BLaER1 (cell line): ENCODE data around the gene PLCB4.

Experiments used
- H3K27ac ChIP-seq: shearing (Covaris generic); formaldehyde crosslinking; 2 replicates; pipeline ENCODE4 v1.8.1; 2022
- H3K27me3 ChIP-seq: shearing (Covaris generic); formaldehyde crosslinking; 2 replicates; pipeline ENCODE4 v1.8.1; 2022
- H3K36me3 ChIP-seq: shearing (Covaris generic); formaldehyde crosslinking; 2 replicates; pipeline ENCODE4 v1.8.1; 2022
- H3K4me1 ChIP-seq: shearing (Covaris generic); formaldehyde crosslinking; 2 replicates; pipeline ENCODE4 v1.8.1; 2022
- H3K4me2 ChIP-seq: shearing (Covaris generic); formaldehyde crosslinking; 2 replicates; pipeline ENCODE4 v1.8.1; 2022
- H3K4me3 ChIP-seq: shearing (Covaris generic); formaldehyde crosslinking; 2 replicates; pipeline ENCODE4 v1.8.1; 2022
- H3K9ac ChIP-seq: shearing (Covaris generic); formaldehyde crosslinking; 2 replicates; pipeline ENCODE4 v1.8.1; 2022
- H3K9me3 ChIP-seq: shearing (Covaris generic); formaldehyde crosslinking; 2 replicates; pipeline ENCODE4 v1.8.1; 2022
- H4K20me1 ChIP-seq: shearing (Covaris generic); formaldehyde crosslinking; 2 replicates; pipeline ENCODE4 v1.8.1; 2022
- Cebpa-rat ChIP-seq: shearing (Covaris generic); IDR thresholded peaks from 2 replicates; pipeline ENCODE4 v1.8.1; 2022

The PLCB4 gene

GRCh38 chr20:9287826-9288225, 218.9 kb downstream of the PLCB4 start:
- Histone ChIP-seq H3K4me1 (no peaks in the 10 kb centered on the region), H3K9ac (no peak overlapping the region), H3K4me2 (no peak overlapping the region), H3K9me3 (no peaks in the 10 kb centered on the region), H3K36me3 (no peaks in the 10 kb centered on the region), H3K4me3 (no peak overlapping the region), H3K27me3 (no peaks in the 10 kb centered on the region), H3K27ac (no peak overlapping the region), H4K20me1 (no peaks in the 10 kb centered on the region)
- TF ChIP-seq Cebpa-rat: no peak

- no peaks in the 10 kb centered on the region for H3K36me3 ChIP-seq
- no peak overlapping the region for H3K9ac ChIP-seq
- H3K4me3 ChIP-seq: no peak overlapping the region
- no peaks in the 10 kb centered on the region for H3K4me1 ChIP-seq
- no peaks in the 10 kb centered on the region for H3K27me3 ChIP-seq
- no peaks in the 10 kb centered on the region for H4K20me1 ChIP-seq
- no peak overlapping the region for H3K4me2 ChIP-seq
- no peak overlapping the region for H3K27ac ChIP-seq
- no peaks in the 10 kb centered on the region for H3K9me3 ChIP-seq
- no peak for TF ChIP-seq Cebpa-rat
These were observed 221.4 kb downstream of the PLCB4 start for GRCh38 chr20:9290331-9290730.

GRCh38 chr20:9293145-9293544, 224.3 kb downstream of the PLCB4 start:
- no peak for TF ChIP-seq Cebpa-rat
- Histone ChIP-seq H3K4me3 (no peak overlapping the region), H3K4me2 (no peak overlapping the region), H3K27me3 (no peaks in the 10 kb centered on the region), H3K27ac (no peak overlapping the region), H3K4me1 (no peaks in the 10 kb centered on the region), H3K9me3 (no peaks in the 10 kb centered on the region), H3K9ac (no peak overlapping the region), H3K36me3 (no peaks in the 10 kb centered on the region), H4K20me1 (no peaks in the 10 kb centered on the region)

GRCh38 chr20:9294041-9294440, 225.2 kb downstream of the PLCB4 start:
- H3K9me3 ChIP-seq: no peaks in the 10 kb centered on the region
- no peaks in the 10 kb centered on the region for H3K27me3 ChIP-seq
- H3K27ac ChIP-seq: no peak overlapping the region
- H3K4me3 ChIP-seq: no peak overlapping the region
- TF ChIP-seq Cebpa-rat: no peak
- no peak overlapping the region for H3K4me2 ChIP-seq
- no peak overlapping the region for H3K9ac ChIP-seq
- H4K20me1 ChIP-seq: no peaks in the 10 kb centered on the region
- H3K4me1 ChIP-seq: no peaks in the 10 kb centered on the region
- H3K36me3 ChIP-seq: no peaks in the 10 kb centered on the region

- Histone ChIP-seq H4K20me1 (no peaks in the 10 kb centered on the region), H3K27me3 (no peaks in the 10 kb centered on the region), H3K27ac (no peak overlapping the region), H3K9me3 (no peaks in the 10 kb centered on the region), H3K4me3 (no peak overlapping the region), H3K4me1 (no peaks in the 10 kb centered on the region), H3K9ac (no peak overlapping the region), H3K36me3 (no peaks in the 10 kb centered on the region), H3K4me2 (no peak overlapping the region)
- no peak for TF ChIP-seq Cebpa-rat
These were observed 230.0 kb downstream of the PLCB4 start for GRCh38 chr20:9298906-9299305.

GRCh38 chr20:9300080-9300479, 231.2 kb downstream of the PLCB4 start:
- H3K4me2 ChIP-seq: no peak overlapping the region
- H3K36me3 ChIP-seq: no peaks in the 10 kb centered on the region
- no peaks in the 10 kb centered on the region for H3K27me3 ChIP-seq
- TF ChIP-seq Cebpa-rat: no peak
- H3K27ac ChIP-seq: no peak overlapping the region
- no peak overlapping the region for H3K4me3 ChIP-seq
- no peaks in the 10 kb centered on the region for H3K4me1 ChIP-seq
- no peak overlapping the region for H3K9ac ChIP-seq
- no peaks in the 10 kb centered on the region for H4K20me1 ChIP-seq
- no peaks in the 10 kb centered on the region for H3K9me3 ChIP-seq

GRCh38 chr20:9300534-9300933, 231.6 kb downstream of the PLCB4 start:
- H3K9me3 ChIP-seq: no peaks in the 10 kb centered on the region
- no peak overlapping the region for H3K9ac ChIP-seq
- no peak overlapping the region for H3K4me3 ChIP-seq
- H4K20me1 ChIP-seq: no peaks in the 10 kb centered on the region
- H3K4me2 ChIP-seq: no peak overlapping the region
- H3K36me3 ChIP-seq: no peaks in the 10 kb centered on the region
- TF ChIP-seq Cebpa-rat: no peak
- no peak overlapping the region for H3K27ac ChIP-seq
- H3K27me3 ChIP-seq: no peaks in the 10 kb centered on the region
- H3K4me1 ChIP-seq: no peaks in the 10 kb centered on the region

GRCh38 chr20:9301129-9302090, 232.5 kb downstream of the PLCB4 start:
- no peak overlapping the region for H3K4me2 ChIP-seq
- no peaks in the 10 kb centered on the region for H3K36me3 ChIP-seq
- TF ChIP-seq Cebpa-rat: no peak
- H3K27me3 ChIP-seq: no peaks in the 10 kb centered on the region
- no peaks in the 10 kb centered on the region for H3K4me1 ChIP-seq
- H3K27ac ChIP-seq: no peak overlapping the region
- H3K4me3 ChIP-seq: no peak overlapping the region
- H4K20me1 ChIP-seq: no peaks in the 10 kb centered on the region
- no peak overlapping the region for H3K9ac ChIP-seq
- no peaks in the 10 kb centered on the region for H3K9me3 ChIP-seq

GRCh38 chr20:9302091-9302462, 233.2 kb downstream of the PLCB4 start:
- no peak overlapping the region for H3K4me3 ChIP-seq
- H3K36me3 ChIP-seq: no peaks in the 10 kb centered on the region
- H3K27ac ChIP-seq: no peak overlapping the region
- H3K4me2 ChIP-seq: no peak overlapping the region
- H3K9ac ChIP-seq: no peak overlapping the region
- H4K20me1 ChIP-seq: no peaks in the 10 kb centered on the region
- no peaks in the 10 kb centered on the region for H3K27me3 ChIP-seq
- H3K9me3 ChIP-seq: no peaks in the 10 kb centered on the region
- H3K4me1 ChIP-seq: no peaks in the 10 kb centered on the region
- no peak for TF ChIP-seq Cebpa-rat

- Histone ChIP-seq H3K27ac (no peak overlapping the region), H3K27me3 (no peaks in the 10 kb centered on the region), H3K9ac (no peak overlapping the region), H3K4me3 (no peak overlapping the region), H4K20me1 (no peaks in the 10 kb centered on the region), H3K9me3 (no peaks in the 10 kb centered on the region), H3K4me2 (no peak overlapping the region), H3K4me1 (no peaks in the 10 kb centered on the region), H3K36me3 (no peaks in the 10 kb centered on the region)
- no peak for TF ChIP-seq Cebpa-rat
These were observed 237.6 kb downstream of the PLCB4 start for GRCh38 chr20:9306521-9306920.
